Loucy (cell line): Measurements from ENCODE around the gene CHPF2.

Experiments used
- H2AFZ ChIP-seq: fragments of 200-600 bp; sonication (generic); 2 replicates; pipeline ENCODE4 v1.6.0; 2016; ENCODE audit warnings: antibody characterized with exemption, mild to moderate bottlenecking, low read length, moderate library complexity
- H3F3A ChIP-seq: fragments of 200-600 bp; 2 replicates; pipeline ENCODE4 v1.6.0; 2016; ENCODE audit warnings: antibody characterized with exemption, low read depth, mild to moderate bottlenecking
- H3K27me3 ChIP-seq: fragments of 200-600 bp; sonication (generic); 2 replicates; pipeline ENCODE4 v1.6.1; 2014; ENCODE audit warnings: low read length, mild to moderate bottlenecking; ENCODE audit not compliant: insufficient read depth, poor library complexity, severe bottlenecking
- H3K36me3 ChIP-seq: fragments of 200-600 bp; sonication (generic); 2 replicates; pipeline ENCODE4 v1.6.1; 2016; ENCODE audit warnings: low read length; ENCODE audit not compliant: insufficient read depth
- H3K4me1 ChIP-seq: fragments of 200-600 bp; sonication (generic); 2 replicates; pipeline ENCODE4 v1.5.1; 2014; ENCODE audit warnings: low read length, mild to moderate bottlenecking; ENCODE audit not compliant: insufficient read depth, poor library complexity, severe bottlenecking
- H3K4me2 ChIP-seq: fragments of 200-600 bp; sonication (generic); 2 replicates; pipeline ENCODE4 v1.6.0; 2014; ENCODE audit warnings: antibody characterized with exemption, low read length, low read depth, mild to moderate bottlenecking; ENCODE audit not compliant: poor library complexity, severe bottlenecking
- H3K4me3 ChIP-seq: fragments of 200-600 bp; sonication (generic); 2 replicates; pipeline ENCODE4 v1.5.1; 2014; ENCODE audit warnings: low read length, mild to moderate bottlenecking, mixed read lengths; ENCODE audit not compliant: poor library complexity, severe bottlenecking
- H3K79me2 ChIP-seq: fragments of 200-600 bp; sonication (generic); 2 replicates; pipeline ENCODE4 v1.6.1; 2014; ENCODE audit warnings: low read length; ENCODE audit not compliant: insufficient read depth
- H3K9ac ChIP-seq: fragments of 200-600 bp; sonication (generic); 2 replicates; pipeline ENCODE4 v1.6.0; 2014; ENCODE audit warnings: mild to moderate bottlenecking, low read depth, low read length, moderate library complexity; ENCODE audit not compliant: poor library complexity, severe bottlenecking
- H3K9me2 ChIP-seq: fragments of 200-600 bp; sonication (generic); replicated peaks from 2 replicates; pipeline ENCODE4 v1.6.1; 2016; ENCODE audit warnings: low read depth, low read length, mixed read lengths
- H3K9me3 ChIP-seq: fragments of 200-600 bp; sonication (generic); 2 replicates; pipeline ENCODE4 v1.6.1; 2014; ENCODE audit warnings: mild to moderate bottlenecking, antibody characterized with exemption, low read length, low read depth; ENCODE audit not compliant: insufficient read depth
- H4K20me1 ChIP-seq: fragments of 200-600 bp; sonication (generic); 2 replicates; pipeline ENCODE4 v1.6.0; 2014; ENCODE audit warnings: antibody characterized with exemption, low read length, mild to moderate bottlenecking; ENCODE audit not compliant: insufficient read depth, poor library complexity, severe bottlenecking
- EZH2phosphoT487 ChIP-seq: fragments of 200-600 bp; IDR thresholded peaks from 2 replicates; pipeline ENCODE4 v1.6.1; 2018; ENCODE audit warnings: antibody characterized with exemption, mild to moderate bottlenecking, moderate library complexity, borderline replicate concordance
- TF ChIP-seq, protein P1 (sequence below): fragments of 200-600 bp; sonication (generic); conservative IDR thresholded peaks from 2 replicates; pipeline ENCODE4 v1.5.1; 2014; ENCODE audit warnings: mild to moderate bottlenecking, antibody characterized with exemption, low read length

CHPF2 gene

DNA sequence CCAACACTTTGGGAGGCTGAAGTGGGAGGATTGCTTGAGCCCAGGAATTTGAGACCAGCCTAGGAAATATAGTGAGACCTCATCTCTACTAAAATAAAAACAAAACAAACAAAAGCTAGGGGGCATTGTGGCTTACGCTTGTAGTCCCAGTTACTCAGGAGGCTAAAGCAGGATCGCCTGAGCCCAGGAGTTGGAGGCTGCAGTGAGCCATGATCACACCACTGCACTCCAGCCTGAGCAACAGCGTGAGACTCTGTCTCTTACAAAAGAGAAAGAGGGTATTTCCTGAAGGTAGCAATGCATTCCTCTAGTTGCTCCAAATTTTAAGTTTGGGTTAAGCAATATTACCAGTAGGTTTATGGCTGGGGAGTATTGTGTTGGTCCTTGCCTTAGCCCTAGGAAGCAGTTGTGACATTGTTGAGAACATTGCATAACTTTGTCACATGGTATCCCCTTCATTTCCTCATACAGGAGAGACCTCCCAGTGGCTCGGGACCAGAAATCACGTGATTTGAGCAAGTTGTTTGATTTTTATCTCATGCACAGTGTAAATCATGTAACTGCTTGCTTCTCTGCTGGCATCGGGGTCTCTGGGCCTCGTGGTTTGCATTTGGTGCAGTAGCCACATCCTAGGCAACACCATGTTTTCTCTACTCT lies 39.5 kb downstream of the CHPF2 start:
- Histone ChIP-seq H4K20me1 (no peaks in the 10 kb centered on the region), H3K4me2 (peak overlapping the region; percentile 44), H3K9ac (no peak overlapping the region), H3K9me3 (no peaks in the 10 kb centered on the region), H3K4me1 (peaks cover 22% of the 10 kb centered on the region), H3K9me2 (no peaks in the 10 kb centered on the region), H3K4me3 (peak overlapping the region; percentile 3), H3K79me2 (no peaks in the 10 kb centered on the region), H3F3A (no peaks in the 10 kb centered on the region), H3K36me3 (no peaks in the 10 kb centered on the region), H2AFZ (peak overlapping the region; percentile 72), H3K27me3 (no peaks in the 10 kb centered on the region)
- no peak for TF ChIP-seq EZH2phosphoT487
- TF ChIP-seq, protein P1, sequence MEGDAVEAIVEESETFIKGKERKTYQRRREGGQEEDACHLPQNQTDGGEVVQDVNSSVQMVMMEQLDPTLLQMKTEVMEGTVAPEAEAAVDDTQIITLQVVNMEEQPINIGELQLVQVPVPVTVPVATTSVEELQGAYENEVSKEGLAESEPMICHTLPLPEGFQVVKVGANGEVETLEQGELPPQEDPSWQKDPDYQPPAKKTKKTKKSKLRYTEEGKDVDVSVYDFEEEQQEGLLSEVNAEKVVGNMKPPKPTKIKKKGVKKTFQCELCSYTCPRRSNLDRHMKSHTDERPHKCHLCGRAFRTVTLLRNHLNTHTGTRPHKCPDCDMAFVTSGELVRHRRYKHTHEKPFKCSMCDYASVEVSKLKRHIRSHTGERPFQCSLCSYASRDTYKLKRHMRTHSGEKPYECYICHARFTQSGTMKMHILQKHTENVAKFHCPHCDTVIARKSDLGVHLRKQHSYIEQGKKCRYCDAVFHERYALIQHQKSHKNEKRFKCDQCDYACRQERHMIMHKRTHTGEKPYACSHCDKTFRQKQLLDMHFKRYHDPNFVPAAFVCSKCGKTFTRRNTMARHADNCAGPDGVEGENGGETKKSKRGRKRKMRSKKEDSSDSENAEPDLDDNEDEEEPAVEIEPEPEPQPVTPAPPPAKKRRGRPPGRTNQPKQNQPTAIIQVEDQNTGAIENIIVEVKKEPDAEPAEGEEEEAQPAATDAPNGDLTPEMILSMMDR: no peak

DNA sequence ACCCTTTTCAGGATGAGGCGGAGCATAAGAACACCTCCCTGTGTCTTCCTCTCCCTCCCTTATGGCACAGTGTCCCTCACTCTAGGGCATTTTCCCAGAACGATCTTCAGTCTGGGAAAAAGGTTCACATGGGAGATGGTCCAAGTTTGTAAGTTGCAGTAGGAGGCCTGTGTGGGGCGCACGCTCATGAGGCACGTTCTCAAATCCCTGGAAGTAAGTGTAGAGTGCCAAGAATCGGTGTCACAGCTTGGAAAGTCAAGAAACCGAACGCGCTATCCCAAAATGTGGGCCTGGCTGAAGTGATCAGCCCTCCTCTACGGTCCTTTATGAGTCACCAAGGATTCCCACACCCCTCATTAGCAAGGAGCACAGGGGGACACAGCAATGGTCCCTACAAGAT lies 40.1 kb downstream of the CHPF2 start:
- TF ChIP-seq EZH2phosphoT487: no peak
- TF ChIP-seq, protein P1: no peak
- Histone ChIP-seq H2AFZ (peak overlapping the region; percentile 72), H3K9me2 (no peaks in the 10 kb centered on the region), H3K4me3 (peak overlapping the region; percentile 3), H3K9me3 (no peaks in the 10 kb centered on the region), H3K36me3 (no peaks in the 10 kb centered on the region), H3K4me2 (peak overlapping the region; percentile 44), H3K79me2 (no peaks in the 10 kb centered on the region), H3F3A (no peaks in the 10 kb centered on the region), H3K27me3 (no peaks in the 10 kb centered on the region), H3K4me1 (peaks cover 22% of the 10 kb centered on the region), H4K20me1 (no peaks in the 10 kb centered on the region), H3K9ac (no peak overlapping the region)

DNA sequence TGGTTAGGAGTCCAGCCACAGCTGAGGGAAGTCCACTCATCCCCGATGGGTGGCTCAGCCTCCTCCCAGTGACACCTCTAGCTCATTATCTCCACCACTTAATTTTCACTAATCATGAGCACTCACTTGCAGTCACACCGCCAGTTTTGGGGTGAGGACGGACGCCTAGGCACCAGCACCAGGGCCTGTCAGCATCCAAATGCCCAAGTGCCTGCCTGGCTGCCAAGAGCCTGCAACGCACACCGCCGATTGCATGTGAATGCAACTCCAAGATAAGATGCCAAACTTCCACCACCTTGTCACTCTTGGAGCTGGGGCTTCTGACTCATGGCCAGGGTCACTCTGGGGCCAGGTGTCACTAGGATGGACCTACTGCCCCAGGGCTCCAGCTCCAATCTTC lies 40.6 kb downstream of the CHPF2 start:
- Histone ChIP-seq H3K4me2 (peak overlapping the region; percentile 44), H4K20me1 (no peaks in the 10 kb centered on the region), H3K9me3 (no peaks in the 10 kb centered on the region), H2AFZ (no peak overlapping the region), H3K27me3 (no peaks in the 10 kb centered on the region), H3K9me2 (no peaks in the 10 kb centered on the region), H3K4me1 (peaks cover 22% of the 10 kb centered on the region), H3K9ac (no peak overlapping the region), H3K4me3 (no peak overlapping the region), H3K36me3 (no peaks in the 10 kb centered on the region), H3F3A (no peaks in the 10 kb centered on the region), H3K79me2 (no peaks in the 10 kb centered on the region)
- TF ChIP-seq EZH2phosphoT487: no peak
- TF ChIP-seq, protein P1: no peak
